ENCODE data around the gene ATG16L2. TPM values are rescaled to one million over a fixed set of nuclear protein-coding genes. Genes with fewer than 3 reads are reported as not detected.
A peak's percentile ranks its signal among the peaks of the same experiment; 100 is the strongest.
"Not testable (repeated sequence)": the region's sequence is repeated elsewhere in the genome, so short reads cannot be mapped to it uniquely, and the experiment has no call there.

Gene ATG16L2
- polyA plus RNA-seq, 10 donors: 8.8 to 26.0 (median 14.1) TPM

DNA sequence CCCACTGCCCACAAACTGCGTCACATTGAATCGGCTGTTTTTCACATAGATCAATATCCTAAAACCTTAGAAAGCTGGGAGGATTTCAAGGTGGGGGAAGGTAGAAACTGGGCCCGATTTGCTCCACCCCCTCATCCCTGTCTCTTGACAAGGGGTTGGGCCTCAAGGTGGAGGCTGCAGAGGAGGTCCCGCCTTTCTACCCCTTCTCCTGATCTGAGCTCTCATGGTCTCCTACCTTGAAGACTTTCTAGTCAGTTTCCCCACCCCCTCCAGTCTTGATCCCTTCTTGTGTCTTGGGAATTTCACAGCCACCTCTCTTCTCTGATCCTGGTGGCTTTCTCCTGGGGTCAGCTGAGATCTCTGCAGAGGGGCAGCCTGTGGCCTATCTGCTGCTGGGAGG is 15.8 kb upstream of the ATG16L2 start:
- no peak for DNase-seq

DNA sequence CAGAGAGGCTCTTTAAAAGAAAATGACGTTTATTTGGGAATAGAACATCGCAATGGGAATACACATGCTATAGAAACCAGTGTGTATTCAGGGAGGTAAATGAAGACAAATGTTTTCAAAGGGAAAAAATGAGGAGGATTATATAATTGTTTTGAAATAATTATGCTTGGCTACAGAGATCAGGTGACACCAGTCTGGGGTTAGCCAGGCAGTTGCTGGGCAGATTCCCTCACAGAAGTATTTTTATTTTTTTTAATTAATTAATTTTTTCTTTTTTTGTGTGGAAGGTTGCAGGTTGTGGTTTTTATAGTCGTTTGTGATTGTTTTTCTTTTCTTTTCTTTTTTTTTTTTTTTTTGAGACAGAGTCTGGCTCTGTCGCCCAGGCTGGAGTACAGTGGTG is 14.8 kb upstream of the ATG16L2 start:
- no peak for DNase-seq

- DNase-seq: no peak
Measured at GRCh38 chr11:72802822-72803221, 11.4 kb upstream of the ATG16L2 start.

DNA sequence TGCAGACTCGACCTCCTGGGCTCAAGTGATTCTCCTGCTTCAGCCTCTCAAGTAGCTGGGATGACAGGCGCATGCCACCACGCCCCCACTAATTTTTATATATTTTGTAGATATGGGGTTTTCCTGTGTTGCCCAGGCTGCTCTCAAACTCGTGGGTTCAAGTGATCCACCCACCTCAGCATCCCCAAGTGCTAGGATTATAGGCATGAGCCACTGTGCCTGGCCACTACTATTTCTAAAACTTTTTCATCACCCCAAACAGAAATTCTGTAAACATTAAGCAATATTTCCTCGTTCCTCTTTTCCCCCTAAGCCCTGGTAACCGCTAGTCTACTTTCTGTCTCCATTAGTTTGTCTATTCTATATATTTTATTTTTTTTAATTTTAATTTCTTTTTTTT is 9.0 kb upstream of the ATG16L2 start:
- DNase-seq: no peak

DNA sequence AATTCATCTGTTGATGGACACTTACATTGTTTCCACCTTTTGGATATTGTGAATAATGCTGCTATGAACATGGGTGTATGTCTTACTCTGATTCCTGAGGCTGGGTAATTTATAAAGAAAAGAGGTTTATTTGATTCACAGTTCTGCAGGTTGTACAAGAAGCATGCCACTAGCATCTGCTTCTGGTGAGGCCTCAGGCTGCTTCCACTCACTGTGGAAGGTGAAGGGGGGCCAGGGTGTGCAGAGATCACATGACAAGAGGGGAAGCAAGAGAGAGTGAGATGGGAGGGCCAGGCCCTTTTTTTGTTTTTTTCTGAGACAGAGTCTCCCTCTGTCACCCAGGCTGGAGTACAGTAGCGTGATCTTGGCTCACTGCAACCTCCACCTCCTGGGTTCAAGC is 7.8 kb upstream of the ATG16L2 start:
- DNase-seq: not testable (repeated sequence)

- DNase-seq: no peak
Measured at GRCh38 chr11:72807021-72807693, 7.1 kb upstream of the ATG16L2 start.

GRCh38 chr11:72807792-72808191 is 6.4 kb upstream of the ATG16L2 start:
- no peak for DNase-seq

- DNase-seq: no peak
Measured at GRCh38 chr11:72808331-72808798, 5.8 kb upstream of the ATG16L2 start.

GRCh38 chr11:72811686-72812085 is 2.5 kb upstream of the ATG16L2 start:
- not testable (repeated sequence) for DNase-seq

DNA sequence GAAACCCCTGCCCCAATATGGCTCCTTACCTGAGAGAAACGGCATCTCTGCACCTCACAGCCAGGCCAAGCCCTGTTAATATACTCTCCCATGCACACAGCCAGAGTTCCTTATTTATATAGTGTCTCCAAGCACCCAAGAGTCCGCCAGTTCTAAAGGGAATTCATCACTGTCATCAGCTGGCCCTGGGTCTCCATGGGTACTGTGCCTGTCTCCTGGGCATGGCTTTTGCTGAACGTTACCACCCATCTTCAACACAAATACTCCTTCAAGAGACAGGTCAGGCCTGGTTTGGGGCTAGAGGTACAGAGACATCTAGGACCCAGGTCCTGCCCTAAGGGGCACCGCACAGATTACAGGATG is 1.6 kb upstream of the ATG16L2 start:
- DNase-seq: no peak

DNA sequence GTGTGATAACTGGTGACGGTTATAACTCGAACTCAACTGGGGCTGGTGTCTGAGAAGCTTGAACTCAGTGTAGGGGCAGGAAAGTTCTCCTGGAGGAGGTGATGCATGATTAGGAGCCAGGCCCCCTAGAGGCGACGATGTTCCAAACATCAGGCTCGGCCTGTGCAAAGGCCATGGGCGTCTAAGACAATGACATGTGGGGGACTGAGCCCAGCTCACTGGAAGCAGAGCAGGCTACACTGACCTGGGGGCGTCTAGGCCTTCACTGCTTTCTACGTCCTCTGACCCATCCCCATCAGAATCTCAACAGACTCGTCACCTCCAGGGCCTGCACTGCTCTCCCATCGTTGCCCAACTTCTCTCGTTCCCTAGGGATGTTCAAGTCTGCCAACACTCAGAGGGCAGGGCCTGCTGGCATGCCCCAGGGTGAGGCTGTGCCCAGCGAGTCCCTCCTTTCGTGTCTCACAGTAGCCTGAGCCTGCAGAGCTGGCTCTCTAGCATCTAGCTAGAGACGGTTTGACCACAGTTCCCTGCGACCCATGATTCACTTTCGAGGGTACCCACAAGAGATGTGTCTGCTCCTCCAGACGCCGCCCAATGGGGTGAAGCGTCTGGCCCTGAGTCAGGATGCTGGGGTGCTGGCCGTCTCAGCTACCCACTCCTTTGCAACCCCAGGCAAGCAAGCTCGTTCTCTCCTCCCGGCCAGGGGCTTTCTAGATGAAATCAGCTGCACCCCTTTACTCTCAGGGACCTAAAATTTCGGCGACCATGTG is 1.1 kb upstream of the ATG16L2 start:
- DNase-seq: no peak

GRCh38 chr11:72813740-72814285 is 398 bp upstream of the ATG16L2 start:
- no peak for DNase-seq

DNA sequence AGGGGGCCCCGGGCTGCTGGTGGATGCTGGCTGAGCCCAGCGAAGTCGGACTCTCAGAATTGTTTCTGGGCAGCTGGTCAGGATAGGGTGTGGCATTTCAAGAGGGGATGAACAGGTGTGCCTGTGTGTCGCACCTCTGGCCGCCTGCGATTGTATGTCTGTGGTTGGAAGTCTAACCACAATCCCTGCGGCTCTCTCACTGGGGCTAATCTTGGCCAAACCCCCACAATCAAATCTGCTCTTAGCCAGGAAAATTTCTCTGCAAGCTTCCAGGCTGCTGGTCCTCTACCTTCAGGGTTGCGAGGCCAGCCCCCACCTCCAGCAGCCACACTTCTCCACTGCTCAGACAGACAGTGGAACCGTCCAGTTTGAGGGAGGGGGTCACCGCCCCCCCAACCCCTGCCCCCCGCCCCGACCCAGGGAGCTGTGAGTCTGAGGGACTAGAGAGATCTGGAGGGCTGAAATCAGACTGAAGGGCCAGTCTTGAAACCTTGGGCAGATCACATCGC is 953 bp downstream of the ATG16L2 start:
- no peak for DNase-seq

- DNase-seq: no peak
Measured at GRCh38 chr11:72816404-72816990, 2.3 kb downstream of the ATG16L2 start.

GRCh38 chr11:72817966-72818365 is 3.8 kb downstream of the ATG16L2 start:
- no peak for DNase-seq

- DNase-seq: no peak
Measured at GRCh38 chr11:72818971-72819370, 4.8 kb downstream of the ATG16L2 start.

DNA sequence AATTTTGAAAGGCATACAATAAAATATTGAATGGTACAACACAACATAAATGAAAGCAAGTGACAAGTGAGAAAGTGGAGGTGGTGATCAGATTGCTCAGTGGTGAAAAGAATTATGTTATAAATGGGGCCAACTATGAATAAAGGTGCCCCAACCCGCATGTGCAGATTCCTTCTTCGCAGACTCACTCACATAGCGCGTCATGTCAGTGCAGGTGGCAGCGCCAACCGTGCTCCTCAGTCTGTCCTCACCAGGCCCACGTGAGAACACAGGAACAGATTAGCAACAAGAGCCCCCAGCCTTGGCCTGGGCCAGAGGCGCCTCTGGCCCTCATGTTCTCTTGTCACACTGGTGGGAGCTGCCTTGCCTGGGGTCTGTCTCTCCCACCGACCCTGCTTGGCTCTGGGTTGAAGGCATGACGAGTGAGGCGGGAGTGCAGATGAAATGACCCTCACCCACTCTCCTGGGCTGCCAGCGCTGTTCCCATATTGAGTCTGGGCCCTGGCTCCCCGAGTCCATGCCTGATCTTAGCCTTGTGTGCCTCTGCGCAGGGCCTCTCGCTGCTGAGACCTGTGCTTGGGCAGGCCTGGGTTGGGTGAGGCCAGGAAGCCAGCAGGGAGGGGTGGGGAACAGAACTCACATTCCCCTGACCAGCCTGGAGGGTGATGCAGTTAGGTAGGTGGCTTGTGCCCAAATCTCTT is 6.4 kb downstream of the ATG16L2 start:
- no peak for DNase-seq

DNA sequence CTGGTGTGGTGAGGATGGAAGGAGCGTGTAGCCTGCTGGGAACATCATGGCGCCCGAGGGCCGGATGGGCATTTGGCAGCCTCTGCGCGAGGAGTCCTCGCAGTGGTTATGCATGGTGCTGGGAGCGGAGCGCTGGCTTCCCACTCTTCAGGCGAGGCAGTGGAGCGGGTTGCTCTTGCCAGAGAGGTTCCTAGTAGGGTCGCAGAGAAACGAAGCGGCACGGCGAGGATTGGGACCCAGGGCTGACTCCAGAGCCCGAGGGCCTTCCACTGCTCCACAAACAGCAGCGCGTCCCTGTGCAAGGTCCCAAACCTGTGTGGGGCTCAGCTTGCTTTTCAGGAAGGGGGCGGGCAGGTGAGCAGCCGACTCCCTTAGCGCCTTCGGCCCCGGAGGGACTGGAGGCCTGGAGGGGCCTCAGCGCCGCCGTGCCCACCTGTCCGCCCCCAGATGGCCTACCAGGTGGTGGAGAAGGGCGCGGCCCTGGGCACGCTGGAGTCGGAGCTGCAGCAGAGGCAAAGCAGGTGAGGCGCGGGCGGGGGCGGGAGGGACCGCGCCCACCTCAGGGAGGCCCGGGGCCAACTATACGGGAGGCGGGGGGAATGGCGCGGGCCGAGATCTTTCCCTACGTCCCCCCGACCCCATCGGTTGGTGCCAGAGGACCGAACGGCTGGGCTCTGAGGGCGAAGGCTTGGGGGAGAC is 7.2 kb downstream of the ATG16L2 start:
- no peak for DNase-seq

DNA sequence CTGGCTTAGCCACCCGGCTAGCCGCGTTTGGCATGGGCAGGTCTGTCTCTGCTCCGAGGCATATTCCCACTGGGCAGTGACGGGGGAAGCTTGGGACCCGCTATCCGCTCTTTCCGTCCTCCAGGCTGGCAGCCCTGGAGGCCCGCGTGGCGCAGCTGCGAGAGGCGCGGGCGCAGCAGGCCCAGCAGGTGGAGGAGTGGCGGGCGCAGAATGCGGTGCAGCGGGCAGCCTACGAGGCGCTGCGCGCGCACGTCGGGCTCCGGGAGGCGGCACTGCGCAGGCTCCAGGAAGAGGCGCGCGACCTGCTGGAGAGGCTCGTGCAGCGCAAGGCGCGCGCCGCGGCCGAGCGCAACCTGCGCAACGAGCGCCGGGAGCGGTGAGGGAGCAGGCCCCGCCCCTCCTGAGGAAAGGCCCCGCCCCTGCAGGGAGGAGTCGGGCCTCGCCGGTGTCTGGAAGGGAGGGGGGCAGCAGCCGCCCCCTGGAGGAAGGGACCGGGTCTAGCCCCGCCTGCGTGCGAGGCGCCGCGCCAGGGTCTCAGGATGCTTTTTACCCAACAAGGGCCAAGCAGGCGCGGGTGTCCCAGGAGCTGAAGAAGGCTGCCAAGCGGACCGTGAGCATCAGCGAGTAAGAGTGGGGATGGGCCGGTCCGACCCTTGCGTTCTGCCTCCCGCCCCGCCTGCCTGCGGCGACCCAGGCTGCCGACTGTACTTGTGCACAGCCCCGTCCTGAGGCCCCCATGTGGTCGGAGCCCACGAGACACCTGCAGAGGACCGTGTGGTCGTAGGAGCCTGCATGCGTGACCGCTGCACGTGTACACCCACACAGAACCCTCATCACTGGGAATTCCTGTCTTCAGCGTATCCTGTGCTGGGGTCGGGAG is 7.9 kb downstream of the ATG16L2 start:
- DNase-seq: peak; percentile 89 to 96 (median 96)

DNA sequence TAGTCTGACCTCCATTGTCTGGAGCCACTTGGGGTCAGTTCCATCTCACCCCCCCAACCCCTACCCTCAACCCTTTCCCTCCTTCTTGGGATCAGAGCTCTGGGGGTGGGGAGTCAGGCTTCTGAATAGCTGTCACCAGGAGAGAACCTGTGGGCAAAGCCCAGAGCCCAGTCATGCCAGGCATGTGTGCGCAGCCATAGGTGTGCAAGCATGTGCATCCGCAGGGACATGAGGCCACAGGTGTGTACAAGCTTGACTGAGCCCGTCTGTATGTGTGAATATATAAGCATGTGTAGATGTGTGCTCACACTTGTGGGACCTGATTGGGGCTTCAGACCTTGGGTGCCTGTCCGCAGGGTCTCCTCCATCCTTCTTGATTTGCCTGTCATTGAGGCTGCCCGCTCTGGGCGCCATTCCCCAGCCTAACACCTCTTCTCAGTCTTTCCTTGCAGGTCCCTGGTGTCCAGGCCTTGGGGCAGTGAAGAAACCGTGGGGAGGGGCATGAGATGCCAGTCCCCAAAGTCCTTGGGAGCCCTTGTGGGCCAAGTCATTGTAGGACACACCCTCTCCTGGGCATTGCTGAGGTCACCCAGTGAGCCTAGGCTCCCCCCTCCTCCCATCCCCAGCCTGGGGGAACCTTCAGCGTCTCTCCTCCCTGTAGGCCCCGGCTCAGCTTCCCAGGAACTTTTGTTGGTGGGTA is 9.0 kb downstream of the ATG16L2 start:
- no peak for DNase-seq

Measured in muscle of back (tissue), 11 donors.